GM19035 (cell line): ENCODE data around the gene PRSS53.
"Not testable (repeated sequence)": the region's sequence is repeated elsewhere in the genome, so short reads cannot be mapped to it uniquely, and the experiment has no call there.

Experiments used
- ATAC-seq: cut with Tn5 transposase; IDR thresholded peaks from one replicate; pipeline ENCODE4 v1.9.1; 2021; ENCODE audit not compliant: unreplicated experiment

PRSS53 gene

DNA sequence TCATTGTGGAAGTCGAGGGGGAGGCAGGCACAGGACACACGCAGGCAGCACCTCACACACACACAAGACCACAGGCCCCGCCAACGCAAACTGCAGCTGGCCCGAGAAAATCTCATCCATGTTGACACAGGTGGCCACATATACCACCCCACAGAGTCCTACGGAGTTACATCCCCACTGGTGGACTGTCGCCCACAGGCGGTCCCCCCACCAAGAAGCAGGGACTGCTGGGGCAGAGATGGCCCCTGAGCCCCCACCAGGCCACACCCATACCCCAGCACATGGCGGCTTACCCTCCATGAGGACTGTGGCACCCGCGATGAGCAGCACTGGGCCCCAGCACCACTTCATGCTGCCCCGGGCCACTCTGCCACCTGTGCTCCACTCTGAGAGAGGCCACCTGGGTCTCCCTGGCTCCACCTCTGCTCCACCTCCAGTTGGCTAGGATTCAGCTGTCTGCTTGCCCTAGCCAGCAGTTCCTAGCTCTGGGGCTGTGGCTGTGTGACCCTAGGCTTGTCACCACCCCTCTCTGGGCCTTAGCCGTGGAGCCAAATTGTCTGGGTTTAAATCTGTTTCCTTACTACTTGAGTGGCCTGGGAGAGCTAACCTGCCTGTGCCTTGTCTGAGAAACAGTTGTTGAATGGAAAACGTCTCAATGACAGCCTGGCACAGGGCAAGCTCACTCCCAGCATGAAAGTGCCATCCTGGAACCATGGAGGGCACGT lies at the start of gene PRSS53:
Gene PRSS53, minus strand, starts transcription at position 485 of the 725 bp plus-strand sequence. Its CDS starts 134 bp downstream, at position 351.
- ATAC-seq, result no peak

DNA sequence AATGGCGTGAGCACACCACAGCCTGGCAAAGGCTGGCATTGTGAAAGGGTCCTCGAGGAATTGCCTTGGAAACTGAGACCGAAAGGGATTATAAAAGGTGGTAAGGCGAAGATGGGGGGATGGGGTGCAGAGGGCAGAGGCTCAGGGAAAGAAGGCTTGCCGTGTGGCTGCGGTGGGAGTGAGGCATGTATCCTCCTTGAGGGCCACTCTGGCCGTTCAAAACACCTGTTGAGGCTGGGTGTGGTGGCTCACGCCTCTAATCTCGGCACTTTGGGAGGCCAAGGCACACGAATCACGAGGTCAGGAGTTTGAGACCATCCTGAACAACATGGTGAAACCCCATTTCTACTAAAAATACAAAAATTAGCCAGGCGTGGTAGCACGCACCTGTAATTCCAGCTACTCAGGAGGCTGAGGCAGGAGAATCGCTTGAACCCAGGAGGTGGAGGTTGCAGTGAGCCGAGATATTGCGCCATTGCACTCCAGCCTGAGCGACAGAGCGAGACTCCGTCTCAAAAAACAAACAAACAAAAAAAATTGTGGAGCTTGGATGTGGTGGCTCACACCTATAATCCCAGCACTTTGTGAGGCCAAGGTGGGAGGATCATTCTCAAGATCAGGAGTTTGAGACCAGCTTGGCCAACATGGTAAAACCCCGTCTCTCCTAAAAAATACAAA lies 48.2 kb upstream of the PRSS53 start:
- ATAC-seq, result not testable (repeated sequence)

DNA sequence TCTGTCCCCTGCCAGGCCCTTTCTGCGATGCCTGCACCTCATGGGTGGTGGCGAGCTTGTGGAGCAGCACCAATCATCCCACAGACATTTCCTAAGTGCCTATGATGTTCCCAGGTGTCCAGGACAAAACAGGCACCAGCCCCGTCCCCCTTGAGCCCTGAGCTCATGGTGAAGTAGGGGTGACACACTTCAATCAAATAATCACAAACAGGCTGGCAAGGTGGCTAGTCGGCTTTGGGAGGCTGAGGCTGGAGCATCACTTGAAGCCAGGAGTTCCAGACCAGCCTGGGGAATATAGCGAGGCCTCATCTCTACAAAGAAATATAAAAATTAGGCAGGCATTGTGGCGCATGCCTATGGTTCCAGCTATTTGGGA lies 47.5 kb upstream of the PRSS53 start:
- no peak for ATAC-seq

DNA sequence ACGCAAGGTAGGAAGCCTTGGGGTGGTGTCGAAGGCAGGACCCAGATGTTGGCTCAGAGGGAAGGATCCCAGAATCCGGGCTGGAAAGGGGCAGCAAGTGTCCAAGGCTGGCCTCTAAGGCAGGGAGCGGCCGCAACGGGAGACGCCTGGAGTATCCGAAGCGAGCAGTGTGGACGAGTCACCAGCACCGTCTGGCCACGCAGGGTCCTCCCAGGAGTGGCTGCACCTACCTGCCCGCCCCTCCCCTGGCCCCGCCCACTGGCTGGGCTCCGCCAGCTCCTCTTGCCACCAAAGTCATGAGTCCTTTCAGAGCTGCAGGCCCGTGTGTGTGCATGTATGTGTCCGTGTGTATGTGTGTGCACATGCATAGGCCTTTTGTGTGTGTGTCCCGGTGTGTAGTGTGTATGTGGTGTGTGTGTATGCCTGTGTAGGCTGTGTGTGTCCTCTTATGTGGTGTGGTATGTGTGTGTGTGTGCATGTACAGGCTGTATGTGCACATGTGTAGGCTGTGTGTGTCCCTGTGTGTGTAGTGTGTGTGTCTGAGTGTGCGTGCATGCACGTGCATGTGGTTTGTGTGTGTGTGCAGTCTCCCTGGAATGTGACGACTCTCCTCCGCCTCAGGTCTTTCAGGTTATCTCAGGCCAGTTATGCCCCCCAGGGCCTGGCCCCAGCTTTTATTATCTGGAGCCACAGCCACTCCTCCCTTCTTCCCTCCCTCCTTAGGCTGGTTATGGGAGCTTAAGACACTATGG lies 47.0 kb upstream of the PRSS53 start, which contains the start of gene PRSS8:
Gene PRSS8, minus strand, starts transcription at position 193 of the 752 bp plus-strand sequence. CDS start 229 bp downstream, outside the sequence.
- ATAC-seq, result no peak

DNA sequence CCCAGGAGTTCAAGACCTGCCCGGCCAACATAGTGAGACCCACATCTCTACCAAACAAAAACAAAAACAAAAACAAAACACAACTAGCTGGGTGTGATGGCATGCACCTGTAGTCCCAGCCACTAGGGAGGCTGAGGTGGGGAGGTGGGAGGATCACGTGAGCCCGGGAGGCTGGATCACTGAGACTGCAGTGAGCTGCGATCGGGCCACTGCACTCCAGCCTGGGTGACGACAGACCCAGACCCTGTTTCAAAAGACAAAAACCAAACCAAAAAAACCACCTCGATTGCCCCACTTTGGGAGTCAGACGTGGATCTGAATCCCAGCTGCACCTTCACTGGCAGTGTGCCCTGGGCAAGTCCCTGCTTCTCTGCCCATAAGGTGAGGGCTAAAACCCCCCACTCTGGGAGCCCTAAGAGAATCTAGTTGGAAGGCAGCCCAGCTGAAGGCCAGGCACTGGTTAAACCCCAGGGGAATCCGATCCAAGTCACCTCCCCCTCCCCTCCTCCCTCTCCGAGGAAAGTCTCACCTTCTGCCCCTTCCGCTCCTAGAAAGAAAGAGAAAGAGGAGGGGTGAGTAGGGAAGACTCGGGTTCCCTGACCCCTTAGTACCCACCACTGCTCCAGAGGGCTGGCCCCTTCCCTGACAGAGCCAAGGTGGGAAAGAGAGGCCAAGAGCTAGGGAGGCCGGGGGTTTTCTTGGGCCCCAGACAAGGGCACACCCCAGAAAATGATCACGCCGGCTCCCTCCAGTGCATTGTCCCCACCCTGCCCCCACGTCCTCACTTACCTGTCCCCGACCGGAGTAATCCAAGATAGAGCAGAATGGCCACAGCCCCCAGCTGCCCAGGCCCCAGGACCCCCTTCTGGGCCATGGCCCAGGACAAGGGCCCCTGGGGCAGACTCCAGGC lies 46.1 kb upstream of the PRSS53 start:
- no peak for ATAC-seq

DNA sequence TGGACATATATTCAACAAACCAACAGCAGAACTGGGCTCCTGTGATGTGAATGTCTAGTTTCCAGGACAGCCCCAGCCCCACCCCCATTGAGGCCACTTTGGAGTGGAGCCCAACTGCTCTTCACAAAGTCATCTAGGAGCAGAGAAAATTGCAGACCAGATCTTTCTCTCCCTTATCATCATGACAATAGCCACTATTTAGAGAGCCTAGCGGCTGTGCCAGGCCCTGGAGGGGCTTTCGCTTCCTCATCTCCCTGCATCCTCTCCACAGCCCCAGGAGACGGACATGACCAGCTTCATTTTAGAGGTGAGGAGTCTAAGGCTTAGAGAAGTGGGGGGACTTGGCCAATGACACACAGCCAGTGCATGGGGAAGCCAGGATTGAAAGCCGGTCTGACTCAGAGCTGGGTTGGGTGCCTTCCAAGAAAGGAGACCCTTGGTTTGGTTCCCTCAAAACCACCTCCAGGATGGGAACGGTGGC lies 45.4 kb upstream of the PRSS53 start:
- no peak for ATAC-seq

DNA sequence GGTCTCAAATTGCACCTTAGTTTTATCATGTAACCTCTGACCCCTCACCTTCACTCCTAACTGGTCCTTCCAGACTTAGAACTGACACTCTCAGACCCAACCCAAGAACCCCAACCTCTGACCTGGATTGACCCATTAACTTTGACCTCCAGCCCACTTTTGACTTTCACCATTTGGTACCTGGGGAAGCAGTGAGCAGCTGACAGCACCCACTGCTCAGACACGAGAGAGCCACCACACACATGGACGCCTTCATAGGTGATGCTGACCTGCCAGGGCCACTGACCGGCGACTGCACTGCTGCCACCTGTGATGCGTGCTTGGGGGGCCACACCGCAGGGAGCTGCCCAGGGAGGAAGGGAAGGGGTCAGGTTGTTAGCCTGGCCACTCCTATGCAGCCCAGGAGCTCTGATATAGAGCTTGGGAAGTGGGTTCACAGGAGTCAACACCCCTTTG lies 44.3 kb upstream of the PRSS53 start:
- no peak for ATAC-seq

DNA sequence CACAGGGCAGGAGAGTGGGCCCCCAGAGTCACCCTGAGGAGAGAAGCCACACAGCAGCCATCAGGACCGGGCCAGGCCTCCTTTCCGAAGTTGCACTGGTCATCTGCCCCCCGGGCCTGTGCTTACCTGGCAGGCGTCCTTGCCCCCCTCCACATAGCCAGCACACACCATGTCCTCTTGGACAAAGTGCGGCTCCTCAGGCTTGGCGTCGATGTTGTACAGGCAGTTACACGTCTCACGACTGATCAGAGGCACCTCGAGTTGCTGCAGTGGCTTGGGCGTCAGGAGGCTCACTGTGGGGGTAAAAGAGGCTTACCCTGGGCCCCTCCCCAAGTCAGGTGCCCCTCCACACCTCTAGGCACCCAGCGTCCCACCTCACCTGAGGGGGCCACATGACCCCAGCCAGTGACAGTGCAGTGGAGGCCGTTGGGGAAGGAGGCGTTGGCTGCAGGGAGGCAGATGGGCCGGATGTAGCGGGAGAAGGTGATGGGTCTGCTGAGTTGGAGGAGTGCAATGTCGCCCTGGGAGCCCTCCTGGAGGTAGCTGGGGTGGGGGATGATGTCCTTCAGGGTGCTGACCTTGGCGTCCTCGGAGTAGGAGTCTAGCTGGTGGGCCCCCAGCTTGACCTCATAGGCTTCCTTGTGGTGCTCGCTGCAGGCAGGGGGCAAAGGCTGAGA lies 43.7 kb upstream of the PRSS53 start:
- ATAC-seq, result no peak

DNA sequence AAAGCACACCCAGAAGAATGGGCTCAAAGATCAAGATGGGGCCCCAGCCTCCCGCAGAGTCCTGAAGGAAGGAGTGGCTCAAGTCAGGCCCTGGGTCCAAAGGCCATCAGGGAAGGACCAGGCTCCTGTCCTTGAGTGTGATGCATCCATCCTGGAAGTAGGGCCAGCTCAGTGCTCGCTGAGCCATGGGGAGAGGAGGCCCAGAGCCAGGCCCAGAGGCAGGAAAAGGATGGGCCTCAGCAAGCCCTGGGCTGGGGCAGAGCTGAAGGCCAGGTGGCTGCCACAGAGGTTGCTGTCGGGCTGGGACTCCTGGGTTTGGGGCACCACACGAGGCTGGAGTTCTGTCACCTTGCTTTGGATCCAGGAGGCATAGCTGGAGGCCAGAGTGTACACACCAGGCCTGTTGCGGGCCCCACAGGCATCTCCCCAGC lies 43.1 kb upstream of the PRSS53 start:
- ATAC-seq, result no peak

DNA sequence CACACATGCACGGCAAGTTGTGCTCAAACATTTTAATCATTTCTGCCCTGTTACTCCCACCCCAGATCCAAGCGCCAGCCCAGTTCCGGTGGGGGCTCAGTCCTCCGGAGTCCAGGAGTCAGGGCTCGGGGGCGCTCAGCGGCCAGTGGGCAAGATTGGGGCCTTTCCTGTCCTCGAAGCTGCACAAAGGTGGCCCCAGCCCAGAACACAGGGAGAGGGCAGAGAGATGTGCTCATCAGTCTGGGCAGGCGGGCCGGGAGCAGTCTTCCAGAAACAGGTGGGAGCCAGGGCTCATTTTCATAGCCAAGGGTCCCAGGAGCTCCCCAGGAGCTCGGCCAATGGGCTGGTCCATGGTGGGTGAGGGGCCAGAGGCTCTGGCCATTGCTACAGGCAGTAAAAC lies 42.7 kb upstream of the PRSS53 start:
- no peak for ATAC-seq

DNA sequence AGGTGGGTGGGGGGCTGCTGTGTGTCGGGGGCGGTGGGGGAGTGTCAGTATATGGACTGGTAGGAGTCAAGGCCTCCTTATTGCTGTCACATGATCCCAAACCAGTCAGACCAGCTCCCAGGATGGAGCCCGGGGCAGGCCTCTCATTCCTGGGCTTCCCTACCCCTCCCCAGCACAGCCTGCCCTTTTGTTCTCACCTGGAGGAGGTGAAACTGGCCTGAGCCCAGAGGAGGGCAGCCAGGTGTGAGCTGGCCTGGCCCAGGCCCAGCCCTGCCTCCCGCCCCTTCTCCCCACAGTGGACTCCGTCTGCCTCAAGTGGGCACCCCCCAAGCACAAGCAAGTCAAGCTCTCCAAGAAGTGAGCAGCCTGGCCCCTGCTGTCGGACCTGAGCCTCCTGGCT lies 42.2 kb upstream of the PRSS53 start:
- no peak for ATAC-seq

DNA sequence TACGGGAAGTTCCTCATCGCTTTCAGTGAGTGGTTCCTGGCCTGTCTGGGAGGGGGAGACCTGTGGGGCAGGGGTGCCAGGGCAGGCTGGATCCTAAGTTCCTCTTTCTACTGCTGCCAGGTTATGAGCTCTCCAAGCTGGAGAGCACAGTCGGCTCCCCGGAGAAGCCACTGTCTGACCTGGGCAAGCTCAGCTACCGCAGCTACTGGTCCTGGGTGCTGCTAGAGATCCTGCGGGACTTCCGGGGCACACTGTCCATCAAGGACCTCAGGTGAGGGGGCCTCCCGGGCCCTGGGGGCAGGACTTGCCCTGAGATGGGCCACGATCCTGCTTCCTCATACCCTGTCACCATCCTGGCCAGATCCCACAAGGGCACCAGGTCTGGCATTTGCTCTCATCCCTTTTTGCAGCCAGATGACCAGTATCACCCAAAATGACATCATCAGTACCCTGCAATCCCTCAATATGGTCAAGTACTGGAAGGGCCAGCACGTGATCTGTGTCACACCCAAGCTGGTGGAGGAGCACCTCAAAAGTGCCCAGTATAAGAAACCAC lies 41.7 kb upstream of the PRSS53 start:
- no peak for ATAC-seq

DNA sequence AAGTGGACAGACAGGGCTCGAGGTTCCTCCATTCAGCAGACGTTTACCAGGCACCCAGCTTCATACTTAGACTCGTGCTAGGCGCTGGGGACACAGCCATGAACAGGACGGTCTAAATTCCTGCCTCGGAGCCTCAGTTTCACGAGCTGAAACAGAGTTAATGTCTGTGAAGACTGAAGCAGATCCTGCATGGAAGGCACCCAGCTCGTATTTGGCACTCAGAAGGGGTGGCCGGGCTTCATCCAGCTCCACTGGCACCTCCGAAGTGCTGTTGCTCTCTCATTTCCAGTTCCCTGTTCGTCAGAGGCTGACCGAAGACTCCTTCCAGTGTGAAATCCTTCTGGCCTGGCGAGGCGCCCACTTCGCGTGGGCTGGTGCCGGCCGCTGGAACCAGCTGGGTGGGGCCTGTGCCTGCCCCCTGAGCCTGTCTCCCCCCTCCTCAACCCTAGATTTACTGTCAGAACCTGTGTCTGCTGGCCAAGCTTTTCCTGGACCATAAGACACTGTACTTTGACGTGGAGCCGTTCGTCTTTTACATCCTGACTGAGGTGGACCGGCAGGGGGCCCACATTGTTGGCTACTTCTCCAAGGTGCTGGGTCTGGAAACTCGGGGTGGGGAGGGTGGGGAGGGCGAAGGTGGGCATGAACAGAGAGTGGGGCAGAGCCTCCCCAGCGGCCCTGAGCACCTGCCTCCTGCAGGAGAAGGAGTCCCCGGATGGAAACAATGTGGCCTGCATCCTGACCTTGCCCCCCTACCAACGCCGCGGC lies 41.0 kb upstream of the PRSS53 start:
- ATAC-seq, result no peak

DNA sequence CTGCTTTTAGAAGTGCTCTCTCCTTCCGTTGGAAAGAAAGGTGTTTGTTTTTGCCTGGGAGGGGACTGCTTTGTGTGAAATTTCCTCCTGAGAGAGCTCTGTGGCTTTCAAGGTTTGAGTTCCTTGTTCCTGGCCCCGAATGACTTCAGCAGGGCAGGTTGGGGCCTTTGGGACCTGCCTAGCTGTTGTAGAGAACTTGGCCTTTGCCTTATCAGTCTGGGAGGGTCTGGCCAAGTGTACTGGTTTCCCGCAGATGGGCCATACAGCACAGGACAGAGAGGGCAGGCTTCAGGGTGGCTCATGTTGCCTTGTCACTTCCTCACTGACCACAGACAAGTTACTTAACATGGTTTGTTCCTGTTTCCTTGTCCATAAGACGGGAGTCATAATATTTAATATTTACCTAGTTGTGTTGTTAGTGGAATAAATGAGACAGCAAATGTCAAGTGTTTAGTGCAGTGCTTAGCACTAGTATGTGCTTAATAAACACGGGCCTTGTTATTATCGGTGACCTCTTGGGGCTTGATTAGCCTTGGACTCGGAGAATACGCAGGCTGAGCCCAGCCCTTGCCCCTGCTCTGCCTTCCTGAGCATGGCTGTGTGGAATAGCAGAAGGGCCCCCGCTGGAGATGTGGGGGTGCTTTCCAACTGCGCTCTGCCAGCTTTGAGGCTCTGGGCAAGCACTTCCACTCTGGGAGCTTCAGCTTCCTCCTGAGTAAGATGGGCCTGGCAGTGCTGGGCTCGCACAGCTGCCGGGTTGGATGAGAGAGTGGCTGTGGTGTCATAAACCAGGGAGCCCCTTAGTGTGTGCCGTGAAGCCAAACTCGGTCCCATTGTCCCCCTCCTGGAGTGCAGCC lies 40.2 kb upstream of the PRSS53 start:
- ATAC-seq, result no peak

DNA sequence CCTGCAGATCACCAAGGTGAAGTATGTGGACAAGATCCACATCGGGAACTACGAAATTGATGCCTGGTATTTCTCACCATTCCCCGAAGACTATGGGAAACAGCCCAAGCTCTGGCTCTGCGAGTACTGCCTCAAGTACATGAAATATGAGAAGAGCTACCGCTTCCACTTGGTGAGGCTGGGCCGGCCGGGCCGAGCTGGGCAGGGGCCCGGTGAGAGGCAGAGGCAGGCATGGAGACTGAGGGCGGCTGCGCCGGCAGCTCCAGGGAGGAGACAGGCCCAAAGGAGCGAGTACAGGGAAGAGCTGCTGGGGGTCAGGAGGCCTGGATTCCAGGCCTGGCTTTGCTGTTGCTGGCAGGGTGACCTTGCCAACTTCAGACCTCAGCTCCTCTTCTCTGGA lies 38.4 kb upstream of the PRSS53 start:
- ATAC-seq, result no peak

DNA sequence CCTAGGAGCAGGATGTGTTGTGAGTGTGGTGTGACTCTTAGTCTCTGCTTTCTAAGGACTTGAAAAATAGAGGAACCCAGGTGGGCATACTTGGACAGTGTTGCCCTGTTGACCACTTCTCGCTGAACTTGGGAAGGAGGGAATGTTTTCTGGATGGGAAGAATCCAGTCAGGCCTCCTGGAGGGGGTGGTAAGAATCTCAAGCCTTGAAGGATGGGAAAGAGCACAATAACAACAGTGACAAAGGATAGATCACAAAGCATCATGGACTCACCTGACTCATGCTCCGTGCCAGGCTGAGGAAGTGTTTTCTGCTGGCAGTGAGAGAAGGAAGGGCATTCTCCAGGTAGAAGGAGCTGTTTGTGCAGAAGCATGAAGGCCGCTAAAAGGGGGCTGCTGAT lies 37.1 kb upstream of the PRSS53 start:
- ATAC-seq, result no peak

DNA sequence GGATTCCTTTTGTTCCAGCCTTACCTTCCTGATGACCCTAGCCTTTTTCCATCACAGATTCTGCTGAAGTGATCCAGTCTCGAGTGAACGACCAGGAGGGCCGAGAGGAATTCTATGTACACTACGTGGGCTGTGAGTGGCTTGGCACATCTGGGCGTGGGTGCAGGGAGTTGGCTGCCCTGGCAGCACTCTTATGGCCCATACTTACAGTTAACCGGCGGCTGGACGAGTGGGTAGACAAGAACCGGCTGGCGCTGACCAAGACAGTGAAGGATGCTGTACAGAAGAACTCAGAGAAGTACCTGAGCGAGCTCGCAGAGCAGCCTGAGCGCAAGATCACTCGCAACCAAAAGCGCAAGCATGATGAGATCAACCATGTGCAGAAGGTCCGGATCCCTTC lies 31.4 kb upstream of the PRSS53 start:
- ATAC-seq, result no peak
